ENCODE results near the gene PRKCA. TPM values are rescaled to one million over a fixed set of nuclear protein-coding genes. Genes with fewer than 3 reads are reported as not detected.

Gene PRKCA
- total and polyA plus RNA-seq, 4 donors, result 3.0 to 14.1 (median 5.4) TPM

DNA sequence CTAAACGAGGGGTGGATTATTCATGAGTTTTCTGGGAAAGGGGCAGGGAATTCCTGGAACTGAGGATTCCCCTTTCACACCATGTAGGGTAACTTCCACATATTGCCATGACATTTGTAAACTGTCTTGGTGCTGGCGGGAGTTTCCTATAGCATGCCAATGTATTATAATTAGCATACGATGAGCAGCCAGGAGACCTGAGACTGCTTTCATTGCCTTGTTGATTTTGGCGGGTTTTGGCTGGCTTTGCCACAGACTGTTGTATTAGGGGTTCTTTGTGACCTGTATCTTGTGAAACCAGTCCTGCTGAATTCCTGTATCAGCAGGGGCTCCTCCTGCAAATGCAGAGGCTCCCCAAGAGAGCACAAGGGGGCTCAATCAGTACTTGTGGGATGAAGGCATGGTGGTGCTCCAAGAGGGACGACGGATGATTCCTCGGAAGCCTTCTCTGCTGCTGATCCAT, 428.1 kb downstream of the PRKCA start:
- Histone ChIP-seq H3K27ac (ENCODE audit: low read depth in 1 of 2, low read length in 2 of 2) (no peak overlapping the region), H3K4me3 (ENCODE audit: low read depth in 1 of 3, low read length in 3 of 3) (no peak overlapping the region), H3K9ac (ENCODE audit: low read depth in 1 of 2, low read length in 2 of 2) (no peak overlapping the region), H3K36me3 (ENCODE audit: control insufficient read depth in 4 of 4, insufficient read depth in 3 of 4, low read depth in 1 of 4, low read length in 3 of 4) (peaks cover 0 to 14% (median 4%) of the 10 kb centered on the region in 4 donors), H3K27me3 (ENCODE audit: control insufficient read depth in 4 of 4, insufficient read depth in 4 of 4, low read length in 3 of 4) (no peaks in the 10 kb centered on the region), H3K9me3 (ENCODE audit: control insufficient read depth in 4 of 4, low read length in 3 of 4) (no peaks in the 10 kb centered on the region), H3K4me1 (ENCODE audit: control insufficient read depth in 4 of 4, insufficient read depth in 4 of 4, low read length in 3 of 4) (no peaks in the 10 kb centered on the region)
- WGBS, result 94% methylated on average over 7 of the region's 7 CpGs
- DNase-seq (ENCODE audit: low spot score), result no peak
- no peak for TF ChIP-seq JUND (IDR thresholded peaks at IDR 0.05)
- no peak for TF ChIP-seq SP1 (IDR thresholded peaks at IDR 0.05)
- no peak for TF ChIP-seq EGR1 (IDR thresholded peaks at IDR 0.05; ENCODE audit: low read depth in 2 of 2)
- TF ChIP-seq, protein P1, sequence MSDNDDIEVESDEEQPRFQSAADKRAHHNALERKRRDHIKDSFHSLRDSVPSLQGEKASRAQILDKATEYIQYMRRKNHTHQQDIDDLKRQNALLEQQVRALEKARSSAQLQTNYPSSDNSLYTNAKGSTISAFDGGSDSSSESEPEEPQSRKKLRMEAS (IDR thresholded peaks at IDR 0.05), result no peak
- no peak for TF ChIP-seq RAD21 (IDR thresholded peaks at IDR 0.05)
- TF ChIP-seq, protein P2, sequence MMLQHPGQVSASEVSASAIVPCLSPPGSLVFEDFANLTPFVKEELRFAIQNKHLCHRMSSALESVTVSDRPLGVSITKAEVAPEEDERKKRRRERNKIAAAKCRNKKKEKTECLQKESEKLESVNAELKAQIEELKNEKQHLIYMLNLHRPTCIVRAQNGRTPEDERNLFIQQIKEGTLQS (IDR thresholded peaks at IDR 0.05), result no peak
- no peak for TF ChIP-seq FOXA1 (IDR thresholded peaks at IDR 0.05)
- no peak for TF ChIP-seq TAF1 (conservative IDR thresholded peaks at IDR 0.05)
- no peak for TF ChIP-seq HNF4A (conservative IDR thresholded peaks at IDR 0.05)
- no peak for TF ChIP-seq YY1 (IDR thresholded peaks at IDR 0.05)
- TF ChIP-seq HNF4G (IDR thresholded peaks at IDR 0.05), result no peak
- TF ChIP-seq, protein P3, sequence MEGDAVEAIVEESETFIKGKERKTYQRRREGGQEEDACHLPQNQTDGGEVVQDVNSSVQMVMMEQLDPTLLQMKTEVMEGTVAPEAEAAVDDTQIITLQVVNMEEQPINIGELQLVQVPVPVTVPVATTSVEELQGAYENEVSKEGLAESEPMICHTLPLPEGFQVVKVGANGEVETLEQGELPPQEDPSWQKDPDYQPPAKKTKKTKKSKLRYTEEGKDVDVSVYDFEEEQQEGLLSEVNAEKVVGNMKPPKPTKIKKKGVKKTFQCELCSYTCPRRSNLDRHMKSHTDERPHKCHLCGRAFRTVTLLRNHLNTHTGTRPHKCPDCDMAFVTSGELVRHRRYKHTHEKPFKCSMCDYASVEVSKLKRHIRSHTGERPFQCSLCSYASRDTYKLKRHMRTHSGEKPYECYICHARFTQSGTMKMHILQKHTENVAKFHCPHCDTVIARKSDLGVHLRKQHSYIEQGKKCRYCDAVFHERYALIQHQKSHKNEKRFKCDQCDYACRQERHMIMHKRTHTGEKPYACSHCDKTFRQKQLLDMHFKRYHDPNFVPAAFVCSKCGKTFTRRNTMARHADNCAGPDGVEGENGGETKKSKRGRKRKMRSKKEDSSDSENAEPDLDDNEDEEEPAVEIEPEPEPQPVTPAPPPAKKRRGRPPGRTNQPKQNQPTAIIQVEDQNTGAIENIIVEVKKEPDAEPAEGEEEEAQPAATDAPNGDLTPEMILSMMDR (IDR thresholded peaks at IDR 0.05; ENCODE audit: low read depth, low read length, missing input control), result no peak

DNA sequence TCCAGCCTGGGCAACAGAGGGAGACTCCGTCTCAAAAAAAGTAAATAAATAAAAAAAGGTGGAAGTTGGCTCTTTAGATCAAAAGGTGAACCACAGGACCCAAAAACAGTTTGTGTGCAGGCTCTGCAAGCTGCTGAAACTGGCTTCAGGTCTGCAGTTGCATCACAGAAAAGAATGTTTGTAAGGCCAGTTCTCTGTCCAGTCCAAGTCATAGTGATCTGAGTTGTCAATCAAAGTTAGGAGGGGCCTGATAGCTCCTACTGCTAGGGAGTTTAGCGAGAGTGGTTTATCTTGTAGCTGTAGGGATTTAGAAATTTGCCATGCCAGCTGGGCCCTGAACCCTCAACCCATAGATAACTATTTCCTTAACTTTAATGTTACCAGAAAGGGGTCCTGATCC, 431.3 kb downstream of the PRKCA start:
- TF ChIP-seq, protein P3 (IDR thresholded peaks at IDR 0.05; ENCODE audit: low read depth, low read length, missing input control), result no peak
- TF ChIP-seq RXRA (IDR thresholded peaks at IDR 0.05) (no peak), HNF4G (IDR thresholded peaks at IDR 0.05) (no peak), EGR1 (IDR thresholded peaks at IDR 0.05; ENCODE audit: low read depth in 2 of 2) (no peak), GABPA (IDR thresholded peaks at IDR 0.05 in 1 of 2, conservative IDR thresholded peaks at IDR 0.05 in 1 of 2) (no peak), NR2F2 (IDR thresholded peaks at IDR 0.05) (no peak)
- TF ChIP-seq, protein P4, sequence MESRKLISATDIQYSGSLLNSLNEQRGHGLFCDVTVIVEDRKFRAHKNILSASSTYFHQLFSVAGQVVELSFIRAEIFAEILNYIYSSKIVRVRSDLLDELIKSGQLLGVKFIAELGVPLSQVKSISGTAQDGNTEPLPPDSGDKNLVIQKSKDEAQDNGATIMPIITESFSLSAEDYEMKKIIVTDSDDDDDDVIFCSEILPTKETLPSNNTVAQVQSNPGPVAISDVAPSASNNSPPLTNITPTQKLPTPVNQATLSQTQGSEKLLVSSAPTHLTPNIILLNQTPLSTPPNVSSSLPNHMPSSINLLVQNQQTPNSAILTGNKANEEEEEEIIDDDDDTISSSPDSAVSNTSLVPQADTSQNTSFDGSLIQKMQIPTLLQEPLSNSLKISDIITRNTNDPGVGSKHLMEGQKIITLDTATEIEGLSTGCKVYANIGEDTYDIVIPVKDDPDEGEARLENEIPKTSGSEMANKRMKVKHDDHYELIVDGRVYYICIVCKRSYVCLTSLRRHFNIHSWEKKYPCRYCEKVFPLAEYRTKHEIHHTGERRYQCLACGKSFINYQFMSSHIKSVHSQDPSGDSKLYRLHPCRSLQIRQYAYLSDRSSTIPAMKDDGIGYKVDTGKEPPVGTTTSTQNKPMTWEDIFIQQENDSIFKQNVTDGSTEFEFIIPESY (IDR thresholded peaks at IDR 0.05), result no peak
- Histone ChIP-seq H3K9ac (ENCODE audit: low read depth in 1 of 2, low read length in 2 of 2) (no peak overlapping the region), H3K9me3 (ENCODE audit: control insufficient read depth in 4 of 4, low read length in 3 of 4) (no peaks in the 10 kb centered on the region), H3K27ac (ENCODE audit: low read depth in 1 of 2, low read length in 2 of 2) (no peak overlapping the region), H3K4me1 (ENCODE audit: control insufficient read depth in 4 of 4, insufficient read depth in 4 of 4, low read length in 3 of 4) (no peaks in the 10 kb centered on the region), H3K4me3 (ENCODE audit: low read depth in 1 of 3, low read length in 3 of 3) (no peak overlapping the region), H3K36me3 (ENCODE audit: control insufficient read depth in 4 of 4, insufficient read depth in 3 of 4, low read depth in 1 of 4, low read length in 3 of 4) (peaks cover 0 to 16% (median 11%) of the 10 kb centered on the region in 4 donors), H3K27me3 (ENCODE audit: control insufficient read depth in 4 of 4, insufficient read depth in 4 of 4, low read length in 3 of 4) (no peaks in the 10 kb centered on the region)
- 87% methylated on average over 2 of the region's 2 CpGs for WGBS
- DNase-seq (ENCODE audit: low spot score), result no peak

Data from liver (tissue), 9 donors.